NCI-H748 (cell line): ENCODE results near the gene SRPK2.
"Not testable (repeated sequence)": the region's sequence is repeated elsewhere in the genome, so short reads cannot be mapped to it uniquely, and the experiment has no call there.

Source experiments
- DNase-seq: peaks from one replicate; lab custom pipeline; 2025; ENCODE audit not compliant: unreplicated experiment; lab: John Stamatoyannopoulos, UW

The SRPK2 gene

DNA sequence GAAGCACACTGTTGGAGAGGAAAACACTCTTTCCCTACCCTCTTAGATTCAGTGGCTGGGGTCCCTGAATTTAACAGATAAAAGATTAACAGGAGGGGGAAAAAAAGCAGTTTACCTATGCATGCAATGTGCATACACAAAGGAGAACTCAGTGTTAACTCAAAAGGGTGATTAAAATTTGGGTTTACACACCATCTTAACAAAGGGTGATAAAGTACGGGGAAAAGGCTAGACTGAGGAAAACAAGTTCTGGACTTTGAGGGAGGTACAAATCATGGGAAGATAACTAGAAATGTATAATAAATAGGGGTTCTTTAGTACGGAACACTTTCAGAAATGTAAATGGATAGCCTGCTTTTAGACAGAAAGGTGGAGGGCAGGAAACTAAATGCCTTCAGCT lies 83.1 kb downstream of the SRPK2 start:
- DNase-seq: no peak

DNA sequence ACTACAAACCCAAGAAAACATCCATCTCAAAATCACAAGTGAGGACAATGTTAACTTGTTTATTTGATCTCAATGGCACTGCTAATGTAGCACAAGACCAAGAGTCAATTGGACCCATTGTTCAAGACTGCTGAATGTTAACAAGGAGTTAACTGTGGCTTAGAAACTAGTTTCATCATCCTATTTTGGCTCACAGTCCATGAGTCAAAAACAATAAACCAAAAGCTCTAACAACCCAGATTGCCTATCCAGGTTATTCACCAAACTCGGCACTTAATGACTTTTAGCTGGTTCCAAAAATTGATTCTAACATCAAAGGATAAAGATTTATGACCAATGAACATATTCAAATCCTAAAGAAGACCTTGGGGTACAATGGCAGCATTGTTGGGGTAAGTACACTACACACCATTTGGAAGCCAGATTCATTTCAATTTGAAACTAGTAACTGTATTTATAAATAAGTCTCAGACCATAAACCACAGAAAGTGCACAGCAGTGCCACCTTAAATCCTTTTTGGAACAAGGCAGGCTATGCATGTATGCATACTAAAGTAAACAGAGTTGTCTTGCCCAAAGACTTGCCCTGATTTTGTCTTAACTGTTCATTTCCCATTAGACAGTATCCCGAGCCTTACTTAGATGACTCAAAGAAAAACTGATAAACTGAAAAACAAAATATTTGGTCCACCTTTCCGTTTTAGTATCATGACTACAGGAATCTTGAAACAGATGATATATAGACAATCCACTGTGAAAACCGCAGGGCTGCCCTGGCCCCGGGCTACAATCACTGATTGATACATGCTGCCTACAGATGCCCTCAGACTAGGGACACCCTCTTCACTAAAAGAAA lies 84.5 kb downstream of the SRPK2 start:
- no peak for DNase-seq

DNA sequence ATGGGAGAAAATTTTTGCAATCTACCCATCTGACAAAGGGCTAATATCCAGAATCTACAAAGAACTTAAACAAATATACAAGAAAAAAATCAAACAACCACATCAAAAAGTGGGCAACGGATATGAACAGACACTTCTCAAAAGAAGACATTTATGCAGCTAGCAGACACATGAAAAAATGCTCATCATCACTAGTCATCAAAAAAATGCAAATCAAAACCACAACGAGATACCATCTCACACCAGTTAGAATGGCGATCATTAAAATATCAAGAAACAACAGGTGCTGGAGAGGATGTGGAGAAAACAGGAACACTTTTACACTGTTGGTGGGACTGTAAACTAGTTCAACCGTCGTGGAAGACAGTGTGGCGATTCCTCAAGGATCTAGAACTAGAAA lies 88.1 kb downstream of the SRPK2 start:
- not testable (repeated sequence) for DNase-seq

DNA sequence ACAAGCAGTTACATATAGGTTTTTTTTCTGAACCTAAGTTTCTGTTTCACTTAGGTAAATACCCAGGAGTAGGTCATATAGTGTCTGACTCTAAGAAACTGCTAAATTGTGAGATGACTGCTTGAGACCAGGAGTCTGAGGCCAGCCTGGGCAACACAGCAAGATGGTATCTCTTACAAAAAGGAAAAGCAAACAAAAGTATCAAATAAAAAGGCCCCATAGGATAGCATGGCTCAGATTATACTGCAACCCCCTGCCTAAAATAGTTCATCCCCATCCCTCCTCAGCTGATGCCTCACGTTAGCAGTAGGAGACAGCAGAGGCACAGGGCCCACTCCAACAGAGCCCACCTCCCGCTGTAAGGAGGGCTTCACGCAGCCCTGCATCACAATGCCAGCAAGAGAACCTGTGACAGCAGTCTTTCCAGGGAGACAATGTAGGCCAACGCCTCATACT lies 90.3 kb downstream of the SRPK2 start:
- DNase-seq: no peak

DNA sequence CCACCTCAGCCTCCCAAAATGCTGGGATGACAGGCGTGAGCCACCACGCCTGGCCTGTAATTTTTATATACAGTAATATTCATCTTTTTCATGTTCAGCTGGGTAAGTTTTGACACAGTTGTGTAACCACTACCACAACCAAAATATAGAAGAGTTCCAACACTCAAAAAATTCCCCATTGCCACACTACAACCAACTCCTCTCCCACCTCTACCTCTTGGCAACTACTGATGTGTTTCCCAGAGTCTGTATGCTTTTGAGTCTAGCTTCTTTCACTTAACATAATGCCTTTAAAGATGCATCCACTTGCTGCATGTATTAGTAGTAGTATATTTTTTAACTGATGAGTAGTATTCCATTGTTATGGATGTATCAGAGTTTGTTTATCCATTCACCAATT lies 90.7 kb downstream of the SRPK2 start:
- no peak for DNase-seq

DNA sequence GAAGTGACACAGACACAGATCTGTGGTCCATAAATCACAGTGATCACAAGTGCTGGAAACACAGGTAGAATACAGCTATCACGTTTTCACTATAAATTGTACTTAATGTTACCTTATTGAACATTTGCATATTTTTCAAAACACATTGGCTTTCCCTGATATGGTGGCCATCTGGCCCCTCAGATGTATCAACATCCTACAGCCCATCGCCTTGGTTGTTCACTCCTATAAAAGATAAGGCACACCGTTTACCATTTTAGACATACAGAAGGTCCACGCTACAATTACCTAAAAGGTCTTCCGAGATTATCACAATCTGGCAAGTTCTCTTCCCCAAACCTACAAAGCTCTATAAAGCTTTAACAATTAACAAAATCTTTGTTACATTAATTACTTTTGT lies 91.4 kb downstream of the SRPK2 start:
- DNase-seq: no peak

DNA sequence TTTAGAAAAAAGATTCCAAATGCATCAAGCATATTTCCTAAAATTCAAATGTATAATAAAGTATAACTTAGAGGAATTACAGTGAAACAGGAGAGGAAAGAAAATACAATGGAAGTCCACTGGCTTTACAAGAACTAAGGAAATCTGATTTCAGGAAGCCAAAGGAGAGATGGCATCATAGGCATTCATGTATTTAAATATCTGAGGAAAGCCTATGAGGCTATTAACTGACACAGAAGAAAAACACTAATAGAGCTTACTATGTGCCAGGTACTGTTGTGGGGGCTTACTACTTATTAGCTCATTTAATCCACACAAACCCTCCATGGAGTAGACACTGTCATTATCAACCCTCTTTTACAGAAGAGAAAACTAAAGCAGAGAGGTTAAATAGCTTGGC lies 92.2 kb downstream of the SRPK2 start:
- DNase-seq: no peak

DNA sequence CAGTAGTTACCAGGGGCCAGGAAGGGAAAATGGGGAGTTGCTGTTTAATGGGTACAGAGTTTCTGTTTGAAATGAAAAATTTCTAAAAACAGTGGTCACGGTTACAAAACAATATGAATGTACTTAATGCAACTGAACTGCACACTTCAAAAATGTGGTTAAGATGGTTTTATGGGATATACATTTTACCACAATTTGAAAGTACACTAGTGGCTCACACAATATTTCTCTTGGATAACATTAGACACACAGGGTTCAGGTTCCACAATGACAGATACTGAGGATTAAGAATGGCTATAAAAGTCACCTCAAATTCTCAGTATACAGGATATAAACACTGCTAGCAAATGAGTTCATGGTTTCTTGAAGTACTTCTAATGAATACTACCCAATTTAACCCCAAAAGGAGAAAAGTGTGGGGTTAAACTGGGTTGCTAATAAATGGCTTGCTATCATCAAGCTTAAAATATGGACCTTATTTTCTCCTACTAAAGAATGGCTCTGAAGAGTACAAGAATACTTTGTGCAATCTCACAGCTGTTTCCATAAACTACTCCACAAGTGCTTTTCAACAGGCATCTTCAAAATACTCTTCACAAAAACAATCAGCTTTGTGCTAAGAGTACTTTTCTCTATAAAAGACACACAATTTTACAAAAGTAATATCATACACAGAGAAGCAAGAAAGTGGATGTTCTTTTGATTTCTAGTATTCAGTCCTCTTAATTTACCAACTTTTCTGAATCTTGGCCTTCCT lies 92.9 kb downstream of the SRPK2 start:
- DNase-seq: no peak

DNA sequence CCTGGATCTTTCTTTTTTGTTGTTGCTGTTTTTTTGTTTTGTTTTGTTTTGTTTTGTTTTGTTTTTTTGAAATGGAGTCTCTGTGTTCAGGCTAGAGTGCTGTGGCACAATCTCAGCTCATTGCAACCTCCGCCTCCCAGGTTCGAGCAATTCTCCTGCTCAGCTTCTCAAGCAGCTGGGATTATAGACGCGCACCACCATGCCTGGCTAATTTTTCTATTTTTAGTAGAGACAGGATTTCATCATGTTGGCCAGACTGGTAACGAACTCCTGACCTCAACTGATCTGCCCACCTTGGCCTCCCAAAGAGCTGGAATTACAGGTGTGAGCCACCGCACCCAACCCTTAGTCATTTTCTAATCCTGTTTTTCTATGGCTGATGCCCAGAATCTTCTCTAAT lies 94.2 kb downstream of the SRPK2 start:
- not testable (repeated sequence) for DNase-seq

DNA sequence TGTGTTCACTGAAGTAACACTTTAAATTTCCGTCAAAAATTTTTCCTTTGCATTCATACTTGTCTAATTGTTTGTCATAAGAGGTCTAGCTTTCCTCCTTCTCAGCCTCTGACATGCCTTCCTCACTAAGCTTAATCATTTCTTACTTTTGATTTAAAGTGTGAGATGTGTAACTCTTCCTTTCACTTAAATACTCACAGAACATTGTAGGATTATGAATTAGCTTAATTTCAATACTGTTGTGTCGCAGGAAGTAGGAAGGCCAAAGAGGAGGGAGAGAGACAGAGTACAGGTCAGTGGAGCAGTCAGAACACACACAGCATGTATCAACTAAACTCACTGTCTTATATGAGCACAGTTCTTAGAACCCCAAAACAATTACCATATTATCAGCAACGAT lies 99.0 kb downstream of the SRPK2 start:
- DNase-seq: no peak

DNA sequence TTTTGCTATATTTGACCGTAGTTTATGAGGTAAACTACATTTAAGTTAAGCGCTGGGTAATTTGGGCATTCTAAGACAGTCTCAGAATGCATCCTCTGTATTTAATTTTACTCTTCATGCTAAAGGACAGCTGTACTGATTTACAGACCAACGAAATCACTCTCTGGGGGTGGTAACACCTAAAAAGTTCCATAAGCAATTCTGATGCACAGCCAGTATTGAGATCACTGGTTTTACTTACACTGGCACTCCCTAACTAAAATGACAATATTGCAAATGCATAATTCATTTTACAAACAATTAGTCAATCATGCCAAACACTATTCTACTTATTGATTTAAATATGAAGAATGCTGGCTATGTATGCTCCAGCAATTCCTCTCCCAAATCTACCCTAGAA lies 102.3 kb downstream of the SRPK2 start:
- no peak for DNase-seq

DNA sequence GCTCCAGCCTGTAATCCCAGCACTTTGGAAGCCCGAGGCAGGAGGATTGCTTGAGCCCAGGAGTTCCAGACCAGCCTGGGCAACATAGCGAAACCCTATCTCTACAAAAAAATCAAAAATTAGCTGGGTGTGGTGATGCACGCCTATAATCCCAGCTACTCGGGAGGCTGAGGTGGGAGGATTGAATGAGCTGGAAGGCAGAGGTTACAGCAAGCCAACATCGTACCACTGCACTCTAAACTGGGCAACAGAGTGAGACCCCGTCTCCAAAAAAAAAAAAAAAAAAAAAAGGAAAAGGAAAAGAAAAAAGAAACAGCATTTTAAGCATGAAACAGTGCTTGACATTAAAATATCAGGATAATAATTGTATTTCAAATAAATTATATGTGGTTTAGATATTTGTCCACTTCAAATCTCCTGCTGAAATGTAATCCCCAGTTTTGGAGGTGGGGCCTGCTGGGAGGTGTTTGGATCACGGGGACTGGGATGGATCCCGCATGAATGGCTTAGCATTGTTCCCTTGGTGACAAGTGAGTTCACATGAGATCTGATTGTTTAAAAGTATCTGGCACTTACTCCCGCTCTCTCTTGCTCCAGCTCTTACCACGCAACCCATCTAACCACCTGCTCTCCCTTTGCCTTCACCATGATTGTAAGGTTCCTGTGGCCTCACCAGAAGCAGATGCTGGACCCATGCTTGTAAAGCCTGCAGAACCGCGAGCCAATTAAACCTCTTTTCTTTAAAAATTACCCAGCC lies 103.4 kb downstream of the SRPK2 start:
- no peak for DNase-seq

DNA sequence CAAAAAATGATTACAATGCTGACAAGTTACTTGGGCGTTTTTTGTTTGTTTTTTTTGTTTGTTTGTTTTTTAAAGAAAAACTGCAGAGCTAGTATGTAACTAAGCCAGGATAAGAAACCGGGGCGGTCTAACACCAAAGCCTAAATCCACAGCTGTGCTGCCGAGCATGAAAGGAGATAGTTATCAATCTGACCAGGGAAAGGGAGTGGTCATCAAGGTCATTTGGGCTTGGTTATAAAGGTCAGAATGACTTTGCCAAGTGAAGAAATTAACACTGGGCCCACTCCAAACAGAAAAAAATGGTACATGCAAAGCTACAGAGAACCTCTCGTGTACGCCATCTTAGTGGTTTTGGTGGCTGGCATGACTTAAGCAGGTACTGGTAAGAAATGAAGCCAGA lies 104.7 kb downstream of the SRPK2 start:
- no peak for DNase-seq

DNA sequence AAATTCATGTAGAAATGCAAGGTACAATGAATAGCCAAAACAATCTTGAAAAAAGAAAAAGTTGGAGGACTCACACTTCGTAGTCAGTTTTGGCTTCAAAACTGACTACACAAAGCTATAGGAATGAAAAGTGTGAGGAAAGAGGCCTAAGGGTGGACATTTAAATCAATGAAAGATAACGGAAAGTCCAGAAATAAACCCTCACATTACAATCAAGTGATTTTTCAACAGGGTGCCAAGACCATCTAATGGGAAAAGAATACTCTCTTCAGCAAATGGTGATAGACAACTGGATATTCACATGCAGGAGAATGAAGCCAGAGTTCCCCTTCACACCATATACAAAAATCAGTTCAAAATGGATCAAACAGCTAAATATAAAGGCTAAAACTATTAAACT lies 106.8 kb downstream of the SRPK2 start:
- no peak for DNase-seq

DNA sequence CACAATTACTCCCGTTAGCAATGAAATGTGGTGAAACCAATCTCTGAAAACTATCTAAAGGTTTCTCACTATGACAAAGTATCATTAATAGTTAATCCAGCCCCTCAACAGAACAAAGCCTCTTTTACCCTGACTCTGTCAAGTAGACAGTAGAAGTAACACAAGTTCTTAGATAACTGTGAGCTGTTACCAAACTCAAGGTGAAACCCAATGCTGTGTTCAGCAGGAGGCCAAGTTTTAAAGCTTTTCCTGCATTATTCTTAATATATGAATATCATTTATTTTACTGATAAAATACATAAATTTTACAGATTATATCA lies 109.1 kb downstream of the SRPK2 start:
- no peak for DNase-seq

DNA sequence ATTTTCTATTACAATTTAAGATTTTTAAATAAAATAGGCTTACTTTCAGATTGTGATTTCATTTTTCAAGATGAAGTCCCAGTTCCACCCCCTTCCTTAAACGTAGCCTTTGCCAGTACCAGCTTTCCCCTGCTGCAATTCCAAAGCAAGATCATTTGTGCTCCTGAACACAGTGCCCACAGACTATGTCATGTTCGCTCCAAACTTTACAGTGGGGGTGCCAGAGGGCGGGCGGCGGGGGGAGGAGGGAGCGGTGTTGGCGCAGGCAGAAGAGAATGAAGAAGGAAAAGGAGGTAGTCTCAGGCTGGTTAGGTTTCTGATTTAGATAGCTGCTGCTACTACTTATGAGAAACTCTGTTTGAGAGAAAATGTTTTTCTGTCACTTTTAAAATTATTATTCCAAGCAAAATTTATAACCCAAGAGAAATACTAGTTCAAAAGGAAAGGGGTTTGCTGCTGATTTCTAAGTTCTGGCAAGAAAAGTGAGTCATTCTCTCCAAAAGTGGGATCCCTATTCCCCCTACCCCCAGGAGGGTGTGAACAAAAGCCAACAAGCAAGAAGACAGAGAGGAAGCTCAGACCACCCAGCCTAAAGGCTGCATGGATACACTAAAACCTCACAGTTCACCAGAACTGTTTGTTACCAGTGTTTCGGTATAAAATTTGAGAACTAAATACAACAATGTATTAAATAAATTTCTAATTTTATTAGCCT lies 109.6 kb downstream of the SRPK2 start:
- DNase-seq: no peak

DNA sequence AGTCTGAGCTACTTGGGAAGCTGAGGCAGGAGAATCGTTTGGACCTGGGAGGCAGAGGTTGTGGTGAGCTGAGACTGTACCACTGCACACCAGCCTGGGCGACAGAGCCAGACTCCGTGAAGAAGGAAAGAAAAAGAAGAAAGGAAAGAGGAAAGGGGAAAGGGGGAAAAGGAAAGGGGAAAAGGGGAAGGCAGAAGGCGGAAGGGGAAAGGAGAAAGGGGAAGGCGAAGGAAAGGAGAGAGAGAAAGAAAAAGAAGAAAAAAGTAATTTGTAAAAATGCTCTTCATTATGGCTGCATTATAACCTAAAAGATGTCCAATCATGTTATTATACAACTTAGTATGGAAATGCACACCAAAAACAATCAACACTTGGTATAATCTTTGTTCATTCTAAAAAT lies 110.2 kb downstream of the SRPK2 start:
- no peak for DNase-seq

DNA sequence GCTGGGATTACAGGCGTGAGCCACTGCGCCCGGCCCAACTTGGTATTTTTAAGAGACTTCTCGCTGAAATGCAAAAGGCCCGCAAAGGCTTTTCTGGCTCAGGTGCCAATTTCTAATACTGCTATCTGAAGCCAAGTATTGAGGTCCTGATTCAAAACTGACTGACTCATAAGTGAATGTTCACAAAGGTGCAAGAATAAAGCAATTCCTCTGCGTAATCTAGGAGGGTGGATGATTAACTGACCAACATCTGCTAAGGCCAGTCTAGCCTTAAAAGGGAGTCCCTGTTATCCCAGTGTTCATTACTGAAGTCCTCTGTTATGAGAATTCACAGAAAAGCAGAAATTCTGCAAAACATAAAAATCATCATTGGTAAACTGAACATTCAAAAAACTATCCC lies 111.4 kb downstream of the SRPK2 start:
- no peak for DNase-seq

DNA sequence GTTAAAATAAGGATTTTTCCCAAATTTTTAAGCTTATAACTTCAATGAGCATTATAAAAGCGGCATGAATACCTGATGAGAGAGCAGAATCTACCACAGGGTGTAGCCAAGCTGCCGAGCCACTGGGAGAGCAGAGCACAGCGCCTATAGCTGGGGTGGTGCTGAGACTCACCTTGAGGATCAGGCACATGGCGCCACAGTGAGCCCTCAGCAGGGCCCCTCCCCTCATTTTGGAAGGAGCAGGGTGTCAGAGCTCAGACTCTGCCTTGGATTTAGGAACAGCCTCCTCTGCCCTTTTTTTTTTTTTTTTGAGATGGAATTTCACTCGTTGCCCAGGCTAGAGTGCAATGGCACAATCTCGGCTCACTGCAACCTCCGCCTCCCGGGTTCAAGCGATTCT lies 118.6 kb downstream of the SRPK2 start:
- DNase-seq: no peak

DNA sequence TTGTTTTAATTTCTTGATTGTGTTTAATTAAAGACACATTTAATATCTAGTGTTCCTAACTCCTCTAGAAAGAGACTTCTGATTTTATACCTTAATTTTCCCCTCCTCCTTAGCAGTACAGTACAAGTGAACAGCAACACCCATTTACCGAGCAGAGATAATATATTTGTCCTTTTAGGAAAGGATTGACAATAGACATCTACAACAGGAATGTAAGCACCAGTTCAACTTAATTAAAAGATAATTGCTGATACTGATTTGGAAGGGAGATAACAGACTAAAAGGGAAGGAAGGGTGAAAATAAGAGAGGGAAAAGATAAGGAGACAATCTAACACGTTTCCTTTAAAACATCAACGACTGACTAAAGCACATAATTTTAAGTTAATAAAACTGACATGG lies 119.3 kb downstream of the SRPK2 start:
- no peak for DNase-seq
